K562 (cell line): ENCODE results near the gene SLBP. TPM values are rescaled to one million over a fixed set of nuclear protein-coding genes. Genes with fewer than 3 reads are reported as not detected.

Experiments
- BMI1 ChIP-seq: fragments of 150-350 bp; IDR thresholded peaks from 2 replicates; pipeline ENCODE4 v1.6.1; 2014; ENCODE audit warnings: low read length
- CBFA2T2 ChIP-seq: fragments of 450-650 bp; conservative IDR thresholded peaks from 2 replicates; pipeline ENCODE4 v1.6.1; 2017; ENCODE audit warnings: mild to moderate bottlenecking
- ESRRA ChIP-seq: fragments of 450-650 bp; IDR thresholded peaks from 2 replicates; pipeline ENCODE4 v1.6.1; 2014; ENCODE audit warnings: low read depth, mild to moderate bottlenecking, moderate library complexity, borderline replicate concordance
- HEY1 ChIP-seq: fragments of 250-450 bp; sonication (Bioruptor Pico); IDR thresholded peaks from 2 replicates; pipeline ENCODE4 v1.5.0; 2020; ENCODE audit warnings: mild to moderate bottlenecking, moderate library complexity, borderline replicate concordance
- JUND ChIP-seq, 2 experiments: IDR thresholded peaks; 2 replicates in 1 of 2; 3 replicates in 1 of 2; pipeline ENCODE4 v1.6.1; 2011; ENCODE audit warnings: borderline replicate concordance in 2 of 2, low read depth in 2 of 2, low read length in 2 of 2, improper control_type of control experiment in 1 of 2, missing biosample characterization in 1 of 2, missing genetic modification characterization in 1 of 2, missing genetic modification reagents in 1 of 2
- LCOR ChIP-seq: sonication (generic); formaldehyde crosslinking; IDR thresholded peaks from 2 replicates; pipeline ENCODE4 v1.8.0; 2022; ENCODE audit warnings: mild to moderate bottlenecking, missing genetic modification reagents
- MIER1 ChIP-seq: fragments of 450-650 bp; IDR thresholded peaks from 2 replicates; pipeline ENCODE4 v1.6.1; 2016; ENCODE audit warnings: antibody characterized with exemption, mild to moderate bottlenecking, low read depth
- RBFOX2 ChIP-seq: fragments of 200-400 bp; formaldehyde crosslinking; IDR thresholded peaks from 2 replicates; pipeline ENCODE4 v1.6.1; 2017; ENCODE audit warnings: low read depth, mild to moderate bottlenecking, low read length, moderate library complexity
- REST ChIP-seq, 2 experiments: fragments of 450-650 bp; formaldehyde crosslinking in 1 of 2; IDR thresholded peaks; 2 replicates each; pipeline versions ENCODE4 v1.4.0 to v1.6.1; 2014 to 2020; ENCODE audit warnings: mild to moderate bottlenecking in 2 of 2, borderline replicate concordance in 1 of 2, low read depth in 1 of 2
- ZNF146 ChIP-seq: IDR thresholded peaks from one replicate; pipeline ENCODE4 v1.6.1; 2018; ENCODE audit warnings: missing compliant biosample characterization; ENCODE audit not compliant: unreplicated experiment
- ZNF551 ChIP-seq: fragments of 250-450 bp; sonication (Bioruptor Pico); IDR thresholded peaks from 2 replicates; pipeline ENCODE4 v1.5.0; 2021; ENCODE audit warnings: mild to moderate bottlenecking, moderate library complexity
- ZNF639 ChIP-seq, 2 experiments: fragments of 200-800 bp in 1 of 2; sonication (Bioruptor generic) in 1 of 2; sonication (generic) in 1 of 2; formaldehyde crosslinking in 1 of 2; IDR thresholded peaks in 1 of 2; conservative IDR thresholded peaks in 1 of 2; 2 replicates each; pipeline versions ENCODE4 v1.5.0 to v1.6.1; 2016 to 2020; ENCODE audit warnings: missing compliant biosample characterization in 1 of 2, missing genetic modification characterization in 1 of 2, missing genetic modification reagents in 1 of 2
- ZNF655 ChIP-seq: fragments of 250-450 bp; sonication (Bioruptor Pico); IDR thresholded peaks from 2 replicates; pipeline ENCODE4 v1.5.0; 2021
- ZNF764 ChIP-seq: fragments of 250-450 bp; sonication (Bioruptor Pico); IDR thresholded peaks from 2 replicates; pipeline ENCODE4 v1.4.0; 2020; ENCODE audit warnings: low read depth, mild to moderate bottlenecking, moderate library complexity
- ZZZ3 ChIP-seq: fragments of 450-650 bp; IDR thresholded peaks from 2 replicates; pipeline ENCODE4 v1.6.1; 2016; ENCODE audit warnings: antibody characterized with exemption, mild to moderate bottlenecking, moderate library complexity
- polyA plus RNA-seq, 8 experiments: library from polyadenylated mRNA; depleted of rRNA in 4 of 8; stranded (reverse) in 5 of 8; unstranded in 3 of 8; fragments of >200 nt; fragmentation: Nextera tagmentation in 2 of 8; fragmentation: Illumina TruSeq in 1 of 8; extraction: Ambion mirVana in 2 of 8; extraction: Trizol in 1 of 8; gene quantifications; 2 replicates each; pipeline versions ENCODE4 v1.2.1 to v1.2.3, GENCODE V29; 2011 to 2014; ENCODE audit warnings: inconsistent platforms in 1 of 8, missing spikeins in 1 of 8
- total RNA-seq, 7 experiments: library from RNA; depleted of rRNA in 6 of 7; stranded (reverse); fragments of >200 nt in 6 of 7; fragmentation: Illumina TruSeq in 2 of 7; extraction: Trizol in 2 of 7; gene quantifications; 2 replicates each; pipeline versions ENCODE4 v1.2.1 to v1.2.3, GENCODE V29; 2011 to 2021; ENCODE audit warnings: low replicate concordance in 1 of 7

Gene SLBP
- total and polyA plus RNA-seq, 9 of the 15 experiments (the other 6 are each of a cell fraction or from before 2014, with no cell fraction given), result 49.4 to 221 (median 162) TPM

GRCh38 chr4:1713003-1713851, 1.1 kb upstream of the SLBP start (continued):
- TF ChIP-seq ZNF655 (CRISPR knock-in tag) (no peak), ZZZ3 (peak; percentile 80; the same call in 1 of the 2 replicates), REST (IDR thresholded peaks at IDR 0.05; ENCODE audit: borderline replicate concordance) (no peak), REST (CRISPR knock-in tag; IDR thresholded peaks at IDR 0.05; ENCODE audit: low read depth) (no peak), CBFA2T2 (no peak), ZNF551 (no peak), MIER1 (no peak), LCOR (CRISPR knock-in tag) (no peak; the same call in 1 of the 2 replicates), BMI1 (no peak), ZNF764 (no peak), ZNF639 (CRISPR knock-in tag; conservative IDR thresholded peaks at IDR 0.05 in 1 of 2, IDR thresholded peaks at IDR 0.05 in 1 of 2) (no peak), JUND (IDR thresholded peaks at IDR 0.05; ENCODE audit: borderline replicate concordance, low read depth, low read length) (no peak), JUND (tag; IDR thresholded peaks at IDR 0.05; ENCODE audit: borderline replicate concordance, low read depth, low read length) (no peak), RBFOX2 (peak; percentile 11; the same call in 1 of the 2 replicates), ESRRA (no peak), HEY1 (no peak), ZNF146 (CRISPR knock-in tag) (no peak)
